ENCODE results near the gene SPEG. TPM values are rescaled to one million over a fixed set of nuclear protein-coding genes. Genes with fewer than 3 reads are reported as not detected.
A peak's percentile ranks its signal among the peaks of the same experiment; 100 is the strongest.

SPEG gene
- total RNA-seq, 2 experiments from 2014 or later, result 18.1 to 23.6 TPM

- peaks cover 13% of the 10 kb centered on the region for H3K27me3 Mint-ChIP-seq
- DNase-seq (no peak), ATAC-seq (ENCODE audit: low read depth) (no peak)
- peaks cover 5% of the 10 kb centered on the region for H3K9me3 Mint-ChIP-seq
- POLR2A ChIA-PET, result no interaction called here
- no peaks in the 10 kb centered on the region for H3K36me3 Mint-ChIP-seq
- H3K4me3 Mint-ChIP-seq, result no peak overlapping the region
- H3K4me1 Mint-ChIP-seq, result no peaks in the 10 kb centered on the region
- no peak overlapping the region for H3K27ac Mint-ChIP-seq
These were observed 26.4 kb upstream of the SPEG start for GRCh38 chr2:219408204-219408603.

DNA sequence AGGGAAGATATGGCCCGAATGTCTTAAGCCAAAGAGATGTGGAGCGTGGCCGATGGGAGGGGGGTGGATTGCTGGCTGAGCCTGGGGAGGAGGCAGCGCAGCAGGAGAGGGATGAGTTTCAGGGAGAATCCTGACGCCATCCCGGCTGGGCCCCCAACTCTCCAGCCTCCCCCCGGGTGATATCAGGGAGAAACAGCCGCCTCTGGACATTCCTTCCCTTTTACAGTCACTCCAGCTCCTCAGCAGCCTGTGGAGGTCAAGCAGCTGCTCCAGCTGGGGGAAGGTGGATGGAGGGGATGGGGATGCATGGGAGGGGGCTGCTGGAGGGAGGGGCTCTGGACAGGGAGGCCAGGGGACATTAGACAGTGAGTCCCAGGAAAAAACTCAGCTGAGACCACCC lies 26.0 kb upstream of the SPEG start:
- Mint-ChIP-seq H3K36me3 (no peaks in the 10 kb centered on the region), H3K4me1 (no peaks in the 10 kb centered on the region), H3K9me3 (peaks cover 5% of the 10 kb centered on the region), H3K27ac (no peak overlapping the region), H3K4me3 (no peak overlapping the region), H3K27me3 (peaks cover 16% of the 10 kb centered on the region)
- DNase-seq, result no peak
- no peak for ATAC-seq (ENCODE audit: low read depth)
- POLR2A ChIA-PET, result no interaction called here

DNA sequence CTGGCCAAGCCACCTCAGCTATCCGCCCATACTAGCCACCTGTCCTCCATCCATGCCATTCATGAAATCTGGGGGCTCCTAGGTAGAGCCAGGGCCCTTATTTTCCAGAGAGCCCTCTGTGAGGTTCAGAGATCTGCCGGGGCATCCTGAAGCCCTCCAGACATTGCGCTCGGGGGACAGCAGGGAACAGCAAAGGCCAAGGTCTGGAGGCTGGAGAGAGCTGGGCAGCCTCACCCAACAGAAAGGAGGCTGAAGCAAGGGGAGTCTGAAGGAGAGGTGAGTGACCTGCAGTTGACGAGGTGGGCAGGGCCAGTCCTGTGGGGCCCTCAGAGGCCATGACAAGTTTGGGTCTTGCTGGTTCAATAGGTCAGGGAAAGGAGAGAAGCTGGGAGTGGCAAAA lies 25.0 kb upstream of the SPEG start:
- peaks cover 17% of the 10 kb centered on the region for H3K27me3 Mint-ChIP-seq
- ATAC-seq (ENCODE audit: low read depth) (no peak), DNase-seq (no peak)
- no peak overlapping the region for H3K4me3 Mint-ChIP-seq
- peaks cover 5% of the 10 kb centered on the region for H3K9me3 Mint-ChIP-seq
- H3K36me3 Mint-ChIP-seq, result no peaks in the 10 kb centered on the region
- H3K4me1 Mint-ChIP-seq, result no peaks in the 10 kb centered on the region
- POLR2A ChIA-PET, result no interaction called here
- no peak overlapping the region for H3K27ac Mint-ChIP-seq

DNA sequence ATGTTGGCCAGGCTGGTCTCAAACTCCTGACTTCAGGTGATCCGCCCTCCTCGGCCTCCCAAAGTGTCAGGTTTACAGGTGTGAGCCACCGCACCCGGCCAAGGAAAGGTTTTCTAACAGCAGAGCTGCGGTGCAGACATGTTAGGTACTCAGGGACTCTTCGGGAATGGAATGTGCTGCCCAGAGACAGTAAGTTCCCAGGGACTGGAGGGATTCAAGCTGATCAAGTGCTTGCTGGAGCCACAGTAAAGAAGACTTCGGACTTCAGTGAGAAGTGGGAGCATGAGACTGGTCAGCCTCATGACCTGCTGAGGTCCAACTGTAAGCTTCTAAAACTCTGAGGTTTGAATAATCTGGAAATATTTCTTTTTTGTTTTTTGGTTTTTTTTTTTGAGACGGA lies 24.3 kb upstream of the SPEG start:
- DNase-seq (no peak), ATAC-seq (ENCODE audit: low read depth) (no peak)
- H3K36me3 Mint-ChIP-seq, result no peaks in the 10 kb centered on the region
- H3K4me3 Mint-ChIP-seq, result no peak overlapping the region
- H3K27ac Mint-ChIP-seq, result no peak overlapping the region
- POLR2A ChIA-PET, result no interaction called here
- no peaks in the 10 kb centered on the region for H3K4me1 Mint-ChIP-seq
- peaks cover 5% of the 10 kb centered on the region for H3K9me3 Mint-ChIP-seq
- peaks cover 23% of the 10 kb centered on the region for H3K27me3 Mint-ChIP-seq

- H3K9me3 Mint-ChIP-seq, result peaks cover 5% of the 10 kb centered on the region
- peaks cover 34% of the 10 kb centered on the region for H3K27me3 Mint-ChIP-seq
- peaks cover 2% of the 10 kb centered on the region for H3K4me1 Mint-ChIP-seq
- POLR2A ChIA-PET, result no interaction called here
- no peak overlapping the region for H3K4me3 Mint-ChIP-seq
- DNase-seq, result no peak
- H3K27ac Mint-ChIP-seq, result no peak overlapping the region
- no peak for ATAC-seq (ENCODE audit: low read depth)
- no peaks in the 10 kb centered on the region for H3K36me3 Mint-ChIP-seq
These were observed 19.8 kb upstream of the SPEG start for GRCh38 chr2:219414857-219415256.

- DNase-seq, result no peak
- H3K27me3 Mint-ChIP-seq, result peaks cover 37% of the 10 kb centered on the region
- ATAC-seq (ENCODE audit: low read depth), result no peak
- H3K4me3 Mint-ChIP-seq, result no peak overlapping the region
- peaks cover 2% of the 10 kb centered on the region for H3K4me1 Mint-ChIP-seq
- no peaks in the 10 kb centered on the region for H3K36me3 Mint-ChIP-seq
- peaks cover 5% of the 10 kb centered on the region for H3K9me3 Mint-ChIP-seq
- H3K27ac Mint-ChIP-seq, result no peak overlapping the region
- POLR2A ChIA-PET, result interaction anchor here (0.9 kb wide), 1 partner anchor 11 kb away, joined by 3 read pairs; no protein-coding TSS in a partner anchor
These were observed 18.9 kb upstream of the SPEG start for GRCh38 chr2:219415580-219416234.

DNA sequence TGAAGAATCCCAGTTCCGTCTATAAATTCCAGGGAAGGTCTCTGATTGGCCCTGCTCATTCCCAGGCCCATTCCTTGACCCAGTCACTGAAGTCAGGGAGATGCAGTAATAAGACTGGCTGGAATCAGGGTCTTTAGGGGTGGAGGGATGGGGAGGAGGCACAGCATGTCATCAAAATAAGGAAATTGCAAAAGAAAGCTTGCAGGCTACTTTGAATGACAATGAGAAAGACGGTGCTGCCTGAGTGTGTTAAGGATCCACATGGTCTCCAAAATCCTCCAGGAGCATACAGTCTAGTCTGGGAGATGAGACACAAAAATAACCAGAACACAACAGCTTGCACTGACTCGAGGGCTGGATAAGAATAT lies 18.4 kb upstream of the SPEG start:
- no peak overlapping the region for H3K4me3 Mint-ChIP-seq

GRCh38 chr2:219416938-219417337 lies 17.7 kb upstream of the SPEG start:
- POLR2A ChIA-PET, result no interaction called here
- peaks cover 2% of the 10 kb centered on the region for H3K4me1 Mint-ChIP-seq
- ATAC-seq (ENCODE audit: low read depth) (no peak), DNase-seq (no peak)
- no peak overlapping the region for H3K4me3 Mint-ChIP-seq
- H3K27me3 Mint-ChIP-seq, result peaks cover 46% of the 10 kb centered on the region
- peaks cover 5% of the 10 kb centered on the region for H3K9me3 Mint-ChIP-seq
- no peak overlapping the region for H3K27ac Mint-ChIP-seq
- no peaks in the 10 kb centered on the region for H3K36me3 Mint-ChIP-seq

More for the DNA sequence above, 18.4 kb upstream of the SPEG start:
- no peaks in the 10 kb centered on the region for H3K36me3 Mint-ChIP-seq
- ATAC-seq (ENCODE audit: low read depth), result no peak
- H3K4me1 Mint-ChIP-seq, result peaks cover 2% of the 10 kb centered on the region
- no peak overlapping the region for H3K27ac Mint-ChIP-seq
- POLR2A ChIA-PET, result interaction anchor here (0.9 kb wide), 1 partner anchor 12 kb away, joined by 3 read pairs; no protein-coding TSS in a partner anchor
- peaks cover 5% of the 10 kb centered on the region for H3K9me3 Mint-ChIP-seq
- peaks cover 42% of the 10 kb centered on the region for H3K27me3 Mint-ChIP-seq
- no peak for DNase-seq

DNA sequence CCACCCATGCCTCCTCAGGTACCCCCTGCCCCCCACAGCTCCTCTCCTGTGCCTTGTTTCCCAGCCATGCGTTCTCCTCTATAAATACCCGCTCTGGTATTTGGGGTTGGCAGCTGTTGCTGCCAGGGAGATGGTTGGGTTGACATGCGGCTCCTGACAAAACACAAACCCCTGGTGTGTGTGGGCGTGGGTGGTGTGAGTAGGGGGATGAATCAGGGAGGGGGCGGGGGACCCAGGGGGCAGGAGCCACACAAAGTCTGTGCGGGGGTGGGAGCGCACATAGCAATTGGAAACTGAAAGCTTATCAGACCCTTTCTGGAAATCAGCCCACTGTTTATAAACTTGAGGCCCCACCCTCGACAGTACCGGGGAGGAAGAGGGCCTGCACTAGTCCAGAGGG lies 17.3 kb upstream of the SPEG start:
- Mint-ChIP-seq H3K9me3 (peaks cover 4% of the 10 kb centered on the region), H3K27ac (no peak overlapping the region), H3K4me3 (no peak overlapping the region), H3K4me1 (peaks cover 2% of the 10 kb centered on the region), H3K36me3 (no peaks in the 10 kb centered on the region), H3K27me3 (peaks cover 48% of the 10 kb centered on the region)
- POLR2A ChIA-PET, result no interaction called here
- DNase-seq (no peak), ATAC-seq (ENCODE audit: low read depth) (no peak)

- ATAC-seq (ENCODE audit: low read depth), result peak; percentile 21
- Mint-ChIP-seq H3K36me3 (no peaks in the 10 kb centered on the region), H3K27me3 (peaks cover 42% of the 10 kb centered on the region), H3K27ac (no peak within 1 kb of the TSS), H3K4me1 (peaks cover 2% of the 10 kb centered on the region), H3K9me3 (no peaks in the 10 kb centered on the region), H3K4me3 (no peak within 1 kb of the TSS)
- POLR2A ChIA-PET, result no interaction called here
- DNase-seq, result no peak
These were observed 16.3 kb upstream of the SPEG start, which contains the start of gene DES for GRCh38 chr2:219418155-219419011. TSS of gene DES (plus strand) at chr2:219418377. CDS start at chr2:219418463, 86 bp downstream.

GRCh38 chr2:219419012-219419324 lies 15.7 kb upstream of the SPEG start:
- H3K27me3 Mint-ChIP-seq, result peaks cover 37% of the 10 kb centered on the region
- no peak overlapping the region for H3K4me3 Mint-ChIP-seq
- no peak for DNase-seq
- ATAC-seq (ENCODE audit: low read depth), result no peak
- POLR2A ChIA-PET, result no interaction called here
- H3K36me3 Mint-ChIP-seq, result no peaks in the 10 kb centered on the region
- H3K4me1 Mint-ChIP-seq, result peaks cover 2% of the 10 kb centered on the region
- H3K27ac Mint-ChIP-seq, result no peak overlapping the region
- H3K9me3 Mint-ChIP-seq, result no peaks in the 10 kb centered on the region

- POLR2A ChIA-PET, result no interaction called here
- no peak for DNase-seq
These were observed 15.1 kb upstream of the SPEG start for GRCh38 chr2:219419331-219420197.

DNA sequence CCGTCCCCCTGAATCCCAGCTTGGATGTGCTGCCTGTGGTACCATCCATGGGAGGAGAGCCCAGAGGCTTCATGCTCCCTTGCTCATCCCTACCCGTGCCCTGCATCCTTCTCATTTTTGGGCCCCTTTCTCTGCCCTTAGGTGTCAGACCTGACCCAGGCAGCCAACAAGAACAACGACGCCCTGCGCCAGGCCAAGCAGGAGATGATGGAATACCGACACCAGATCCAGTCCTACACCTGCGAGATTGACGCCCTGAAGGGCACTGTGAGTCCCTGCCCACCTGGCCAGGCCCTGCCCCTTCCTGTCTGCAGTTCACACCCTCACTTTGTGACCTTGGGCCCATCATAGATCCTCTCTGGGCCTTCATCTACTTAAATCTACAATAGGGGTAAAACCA lies 14.0 kb upstream of the SPEG start:
- Mint-ChIP-seq H3K4me1 (peaks cover 2% of the 10 kb centered on the region), H3K27ac (no peak overlapping the region), H3K27me3 (peaks cover 33% of the 10 kb centered on the region), H3K9me3 (no peaks in the 10 kb centered on the region), H3K4me3 (no peak overlapping the region), H3K36me3 (no peaks in the 10 kb centered on the region)
- ATAC-seq (ENCODE audit: low read depth) (no peak), DNase-seq (no peak)
- POLR2A ChIA-PET, result no interaction called here

More at GRCh38 chr2:219419331-219420197, 15.1 kb upstream of the SPEG start:
- Mint-ChIP-seq H3K27me3 (peaks cover 41% of the 10 kb centered on the region), H3K27ac (no peak overlapping the region), H3K36me3 (no peaks in the 10 kb centered on the region), H3K4me1 (peaks cover 2% of the 10 kb centered on the region), H3K9me3 (no peaks in the 10 kb centered on the region), H3K4me3 (no peak overlapping the region)
- peak; percentile 32 for ATAC-seq (ENCODE audit: low read depth)
